GM13976 (cell line): ENCODE results near the gene ZNF490.

Experiments
- DNase-seq: peaks from one replicate; pipeline ENCODE4 v3.0.0; 2012; ENCODE audit warnings: low spot score
- CTCF ChIP-seq: IDR thresholded peaks from 2 replicates; pipeline ENCODE4 v1.5.1; 2012; ENCODE audit warnings: borderline replicate concordance, mild to moderate bottlenecking; ENCODE audit not compliant: insufficient read depth; ENCODE audit errors: extremely low read depth, missing control alignments, control extremely low read depth
- in situ Hi-C: fragments of 300-500 bp; cut with MboI; formaldehyde crosslinking; loops from one replicate; pipeline ENCODE4 v1.12.0; 2022; ENCODE audit warnings: low sequenced_read_pairs, mixed read lengths, inconsistent platforms; ENCODE audit not compliant: unreplicated experiment

ZNF490 gene

DNA sequence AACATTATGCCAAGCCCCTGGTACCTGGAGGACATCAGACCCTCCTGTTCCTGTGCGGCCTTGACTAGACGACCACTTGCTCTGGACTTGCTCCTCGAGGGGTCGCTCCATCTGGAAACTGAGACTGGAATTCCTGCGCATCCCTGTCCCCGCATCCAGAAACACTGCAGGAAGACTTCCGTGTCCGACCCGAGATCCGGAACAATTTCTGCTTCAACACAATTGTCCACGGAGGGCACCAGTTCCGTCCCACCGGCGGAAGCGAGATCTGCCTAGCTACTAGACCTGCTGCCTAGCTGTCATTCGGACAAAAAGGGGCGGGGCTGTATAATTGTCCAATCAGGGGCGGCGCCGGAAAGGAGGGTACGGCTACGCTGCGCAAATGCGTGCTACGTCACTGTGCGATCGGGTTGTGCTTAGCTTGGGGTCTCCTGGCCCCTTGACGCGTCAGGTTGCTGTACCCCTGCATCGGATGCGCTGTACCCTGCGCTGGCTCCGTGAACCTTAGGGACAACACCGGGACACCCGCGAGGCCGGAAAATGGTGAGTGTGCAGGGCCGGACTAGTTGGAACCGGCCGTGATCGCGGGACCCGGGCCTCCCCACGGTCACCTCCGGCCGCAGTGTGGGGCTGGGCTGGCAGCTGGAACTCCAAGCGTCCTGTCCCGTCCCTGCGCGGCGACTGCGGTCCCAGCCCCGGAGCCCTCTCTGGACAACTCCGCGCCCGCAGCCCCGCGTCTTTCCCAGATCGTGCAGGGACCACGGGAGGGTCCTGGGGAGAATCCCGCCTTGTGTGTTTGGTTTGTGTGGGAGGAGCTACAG is at the start of gene ZNF490, which contains the start of gene ZNF791:
ZNF490 (minus strand) TSS at position 274 of the 821 bp plus-strand sequence; CDS start at position 141, 133 bp downstream.
ZNF791 (plus strand) TSS at position 381 of the 821 bp plus-strand sequence; CDS start at position 541, 160 bp downstream.
- in situ Hi-C loops, result no loop called here
- peak; percentile 97 for DNase-seq
- TF ChIP-seq CTCF, result no peak

DNA sequence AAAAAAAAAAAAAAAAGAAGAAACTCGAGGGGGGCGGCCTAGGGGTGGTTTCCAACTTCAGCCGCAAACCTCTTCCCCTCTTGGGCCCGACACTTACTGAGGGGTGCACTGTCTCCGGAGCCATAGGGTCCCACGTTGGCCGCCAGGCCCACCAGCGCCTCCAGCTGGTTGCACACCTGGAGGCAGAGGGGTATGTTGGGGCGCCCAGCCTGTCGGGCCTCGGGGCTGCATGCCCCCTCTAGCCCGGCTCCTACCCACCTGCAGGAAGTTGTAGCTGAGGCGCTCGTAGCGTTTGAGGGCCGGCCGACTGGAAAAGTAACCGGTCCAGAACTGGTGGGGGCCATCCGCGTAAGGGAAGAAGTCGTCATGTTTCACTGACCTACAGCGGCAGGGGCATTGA is 47.4 kb upstream of the ZNF490 start:
- TF ChIP-seq CTCF, result no peak
- DNase-seq, result no peak
- in situ Hi-C loops, result no loop called here

DNA sequence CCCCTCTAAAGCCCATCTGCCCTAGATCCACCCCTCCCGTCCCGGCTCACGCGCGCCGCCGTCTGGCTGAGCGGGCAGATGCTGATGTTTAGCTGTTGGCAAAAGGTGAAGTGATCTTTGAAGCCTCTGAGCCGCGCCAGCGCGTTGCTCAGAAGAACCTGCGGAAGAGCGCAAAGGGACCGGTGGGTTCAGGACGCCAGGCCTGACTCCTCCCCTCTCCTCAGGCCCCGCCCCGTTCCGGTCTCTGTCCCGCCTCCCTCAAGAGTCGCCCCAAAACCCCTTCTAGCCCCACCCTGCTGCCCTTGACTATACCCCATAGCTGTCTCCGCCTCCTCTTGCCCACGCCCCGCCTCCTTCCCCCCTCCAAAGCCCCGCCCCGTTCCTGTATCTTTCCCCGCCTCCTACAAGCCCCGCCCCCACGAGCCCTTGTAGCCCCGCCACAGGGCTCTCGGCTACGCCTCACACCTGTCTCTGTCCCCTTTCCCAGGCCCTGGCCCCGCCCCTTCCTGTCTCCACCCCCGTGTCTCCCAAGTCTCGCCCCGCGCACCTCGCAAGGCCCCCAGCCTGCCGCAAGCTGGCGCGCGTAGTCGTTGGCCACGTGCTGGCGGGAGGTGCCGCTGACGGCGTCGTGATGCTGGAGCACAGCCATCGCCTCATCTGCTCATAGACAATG is 46.4 kb upstream of the ZNF490 start:
- in situ Hi-C loops, result no loop called here
- no peak for TF ChIP-seq CTCF
- no peak for DNase-seq

DNA sequence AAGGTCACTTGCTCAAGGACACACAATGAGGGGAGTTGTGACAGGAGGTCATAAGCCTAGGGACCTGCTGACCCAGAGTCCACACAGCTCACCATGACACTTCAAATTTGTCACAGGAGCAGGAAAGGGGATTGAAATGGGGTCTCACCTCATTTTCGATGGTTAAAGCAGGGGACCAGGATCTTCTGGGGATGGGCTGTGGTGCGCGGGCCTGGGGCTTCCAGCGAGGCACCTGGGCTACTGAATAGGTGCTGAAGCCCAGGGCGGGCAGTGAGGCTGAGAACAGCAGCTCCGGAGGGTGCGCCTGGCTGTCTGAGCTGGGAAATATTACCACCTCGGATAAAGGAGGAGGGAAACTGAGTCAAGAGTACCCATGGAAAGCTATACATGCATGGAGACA is 44.9 kb upstream of the ZNF490 start:
- in situ Hi-C loops, result no loop called here
- TF ChIP-seq CTCF, result no peak
- no peak for DNase-seq

DNA sequence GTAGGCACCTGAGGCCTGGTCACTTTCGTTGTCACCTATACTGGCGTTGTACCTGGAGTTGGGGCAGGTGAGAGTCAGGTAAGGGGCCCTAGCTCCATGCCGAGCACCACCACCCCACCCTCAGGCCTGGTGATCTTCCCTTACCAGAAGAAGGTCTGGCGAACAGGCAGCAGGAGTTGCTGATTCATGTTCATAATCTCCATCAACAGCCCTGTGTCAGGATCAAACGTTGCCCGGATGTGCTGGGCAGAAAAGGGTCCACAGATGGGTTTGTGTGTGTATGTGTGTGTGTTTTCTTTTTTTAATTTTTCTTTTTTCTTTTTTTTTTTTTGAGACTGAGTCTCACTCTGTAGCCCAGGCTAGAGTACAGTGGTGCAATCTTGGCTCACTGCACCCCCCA is 41.6 kb upstream of the ZNF490 start:
- no peak for DNase-seq
- in situ Hi-C loops, result no loop called here
- TF ChIP-seq CTCF, result no peak

GRCh38 chr19:12649941-12650340 is 39.3 kb upstream of the ZNF490 start:
- no peak for DNase-seq
- in situ Hi-C loops, result no loop called here
- TF ChIP-seq CTCF, result no peak
